Stimulated activated CD4-positive, alpha-beta T cell treated with anti-CD3 and anti-CD28 coated beads, Interleukin-4, amount 100 ng/mL, for 4 hours (primary cell): ENCODE results near the gene ZPBP.

Source experiments
- DNase-seq, 2 experiments: peaks; one replicate each; pipeline ENCODE4 v3.0.0-alpha.2; 2020

ZPBP gene

DNA sequence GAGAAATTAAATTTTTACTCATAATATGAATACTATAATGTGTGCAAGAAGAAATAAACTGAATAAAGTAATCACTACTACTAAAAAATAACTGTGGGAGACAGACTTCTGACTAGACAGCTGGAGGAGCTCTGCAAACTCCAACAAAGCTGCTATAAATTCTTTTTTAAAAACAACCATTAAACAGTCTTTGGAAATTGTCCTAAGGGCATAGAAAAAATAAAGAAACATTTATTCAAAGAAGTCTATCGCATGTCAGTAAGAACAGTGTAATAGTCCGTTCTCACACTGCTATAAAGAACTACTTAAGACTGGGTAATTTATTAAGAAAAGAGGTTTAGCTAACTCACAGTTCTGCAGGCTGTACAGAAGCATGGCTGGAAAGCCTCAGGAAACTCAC is 56.0 kb downstream of the ZPBP start:
- no peak for DNase-seq

DNA sequence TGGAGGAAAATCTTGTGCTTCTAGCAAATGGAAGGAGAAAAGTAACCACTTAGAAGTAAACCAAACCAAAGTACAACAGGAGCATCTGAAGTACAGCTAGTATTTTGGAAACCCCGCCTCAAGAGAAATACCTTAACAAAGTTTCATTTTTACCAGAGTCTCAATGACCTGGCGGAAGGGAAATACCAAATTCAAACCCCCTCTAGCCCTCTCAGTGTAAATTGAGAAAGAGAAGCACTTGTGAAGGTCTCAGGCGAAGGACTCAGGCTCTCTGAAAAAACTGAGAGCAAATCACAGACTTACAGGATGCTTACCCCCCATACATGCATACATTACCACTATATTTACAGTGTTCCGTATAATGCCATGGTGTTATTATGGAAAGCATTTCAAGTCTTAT is 70.1 kb downstream of the ZPBP start:
- DNase-seq, result no peak

DNA sequence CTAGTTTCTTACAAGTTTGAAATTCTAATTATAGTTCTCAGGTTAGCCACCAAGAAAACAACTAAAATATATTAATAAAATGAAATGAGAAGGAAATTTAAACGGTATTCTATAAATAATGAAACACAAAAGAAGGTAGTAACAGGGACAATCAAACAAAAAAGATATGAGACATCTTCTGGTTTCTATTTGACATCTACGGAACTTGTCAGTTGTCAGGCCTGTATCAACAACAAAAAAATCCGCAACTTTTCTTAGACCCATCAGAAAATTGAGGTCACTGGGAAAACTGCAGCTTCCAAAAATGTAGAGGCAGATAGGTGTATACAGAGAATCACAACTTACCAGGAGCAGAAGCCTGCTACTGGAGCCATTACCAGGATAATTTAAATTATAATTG is 70.6 kb downstream of the ZPBP start:
- DNase-seq, result no peak

DNA sequence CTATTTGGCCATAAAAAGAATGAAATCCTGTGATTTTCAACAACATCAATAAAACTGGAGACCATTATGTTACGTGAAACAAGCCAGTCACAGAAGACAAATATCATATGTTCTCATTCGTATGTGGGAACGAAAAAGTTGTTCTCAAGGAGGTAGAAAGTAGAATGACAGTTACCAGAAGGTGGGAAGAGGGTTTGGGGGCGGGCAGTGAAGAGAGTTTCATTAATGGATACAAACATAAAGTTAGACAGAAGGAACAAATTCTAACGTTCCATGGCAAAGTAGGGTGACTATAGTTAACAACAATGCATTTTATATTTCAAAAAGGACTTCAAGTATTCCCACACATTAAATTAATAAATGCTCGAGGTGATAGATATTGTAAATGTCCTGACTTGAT is 97.4 kb downstream of the ZPBP start:
- DNase-seq, result no peak

DNA sequence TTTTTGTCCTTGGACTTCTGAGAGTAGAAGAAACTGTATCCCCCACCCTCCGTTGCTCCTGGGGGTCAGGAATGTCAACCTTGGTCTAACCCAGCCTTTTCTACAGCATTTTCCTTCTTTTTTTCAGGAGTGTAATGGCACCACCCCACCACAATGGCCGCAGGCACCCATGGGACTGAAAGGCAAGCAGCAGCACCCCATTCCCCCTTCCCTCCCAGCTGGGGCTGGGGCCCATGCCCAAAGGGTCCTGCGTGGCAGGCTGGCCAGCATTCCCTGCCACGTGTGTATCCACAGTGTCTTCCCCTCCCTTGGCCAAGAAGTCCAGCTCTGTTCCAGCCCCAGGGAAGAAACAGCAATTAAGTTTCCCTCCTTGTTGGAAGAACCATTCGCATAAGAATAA is 106.9 kb downstream of the ZPBP start:
- DNase-seq, result no peak

DNA sequence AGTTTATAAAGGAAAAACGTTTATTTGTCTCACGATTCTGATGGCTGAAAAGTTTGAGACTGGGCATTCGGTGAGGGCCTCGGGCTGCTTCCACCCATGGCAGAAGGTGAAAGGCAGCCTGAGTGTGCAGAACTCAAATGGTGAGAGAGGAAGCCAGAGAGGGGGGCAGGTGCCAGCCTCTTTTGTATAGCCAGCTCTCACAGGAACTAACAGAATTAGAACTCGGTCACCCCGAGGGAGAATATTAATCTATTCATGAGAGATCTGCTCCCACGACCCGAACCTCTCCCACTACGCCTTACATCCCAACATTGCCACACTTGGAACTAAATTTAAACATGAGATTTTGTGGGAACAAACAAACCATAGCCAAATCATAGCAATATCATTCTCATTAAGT is 112.6 kb downstream of the ZPBP start:
- no peak for DNase-seq

DNA sequence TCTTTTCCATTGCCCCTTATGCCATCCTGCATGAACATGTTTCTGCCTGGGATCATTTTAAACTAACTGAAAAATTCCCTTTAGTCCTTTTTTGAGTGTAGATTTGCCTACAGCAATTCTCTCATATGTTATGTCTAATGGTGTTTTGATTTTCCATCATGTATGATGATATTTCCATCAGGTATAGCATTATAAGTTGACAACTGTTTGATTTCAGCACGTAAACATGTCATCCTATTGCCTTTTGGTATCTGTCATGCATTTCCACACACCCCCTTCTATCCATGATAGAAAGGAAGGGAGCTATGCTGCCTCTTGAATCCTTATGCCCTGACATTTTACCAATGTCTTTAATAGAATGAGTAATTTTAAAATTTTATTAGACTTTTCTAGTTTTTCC is 116.8 kb downstream of the ZPBP start:
- DNase-seq, result no peak

DNA sequence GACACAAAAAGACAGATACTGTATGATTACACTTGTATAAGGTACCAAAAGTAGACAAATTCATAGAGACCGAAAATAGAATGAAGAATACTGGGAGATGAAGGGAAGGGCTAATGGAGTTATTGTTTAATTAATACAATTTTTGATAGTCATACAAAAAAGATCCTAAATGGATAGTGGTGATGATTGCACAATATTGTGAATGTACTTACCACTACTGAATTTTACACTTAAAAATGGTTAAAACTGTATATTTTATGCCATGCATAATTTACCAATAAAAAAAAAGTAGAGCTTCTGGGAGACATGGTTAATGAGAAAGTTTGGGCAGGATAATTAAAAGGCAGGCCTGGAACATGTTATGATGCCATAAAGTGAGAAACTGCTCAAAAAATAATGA is 119.0 kb downstream of the ZPBP start:
- no peak for DNase-seq

DNA sequence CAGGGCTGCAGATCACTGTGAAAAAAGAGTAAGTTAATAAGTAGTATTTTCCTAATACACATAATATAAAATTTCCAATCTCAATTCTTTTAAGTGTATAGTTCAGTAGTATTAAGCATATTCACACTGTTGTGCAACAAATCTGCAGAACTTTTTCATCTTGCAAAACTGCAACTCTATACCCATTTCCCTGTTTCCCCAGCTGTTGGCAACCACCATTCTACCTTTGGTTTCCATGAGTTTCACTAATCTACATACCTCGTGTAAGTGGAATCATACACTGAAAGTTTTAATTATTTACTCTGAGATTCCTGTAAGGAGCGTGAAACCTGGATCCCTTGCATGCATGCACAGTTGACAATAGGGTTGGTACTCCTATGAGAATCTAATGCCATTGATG is 155.4 kb downstream of the ZPBP start:
- DNase-seq, result no peak

DNA sequence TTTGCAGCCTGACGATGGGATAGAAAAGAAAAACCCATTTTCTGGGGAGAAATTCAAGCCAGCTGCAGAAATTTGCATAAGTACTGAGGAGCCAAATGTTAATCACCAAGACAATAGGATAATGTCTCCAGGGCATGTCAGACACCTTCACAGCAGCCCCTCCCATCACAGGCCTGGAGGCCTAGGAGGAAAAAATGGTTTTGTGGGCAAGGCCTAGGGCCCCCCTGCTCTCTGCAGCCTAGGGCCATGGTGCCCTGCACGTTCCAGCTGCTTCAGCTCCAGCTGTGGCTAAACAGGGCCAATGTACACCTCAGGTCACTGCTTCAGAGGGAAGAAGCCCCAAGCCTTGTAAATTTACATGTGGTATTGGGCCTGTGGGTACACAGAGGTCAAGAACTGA is 161.4 kb downstream of the ZPBP start:
- no peak for DNase-seq

DNA sequence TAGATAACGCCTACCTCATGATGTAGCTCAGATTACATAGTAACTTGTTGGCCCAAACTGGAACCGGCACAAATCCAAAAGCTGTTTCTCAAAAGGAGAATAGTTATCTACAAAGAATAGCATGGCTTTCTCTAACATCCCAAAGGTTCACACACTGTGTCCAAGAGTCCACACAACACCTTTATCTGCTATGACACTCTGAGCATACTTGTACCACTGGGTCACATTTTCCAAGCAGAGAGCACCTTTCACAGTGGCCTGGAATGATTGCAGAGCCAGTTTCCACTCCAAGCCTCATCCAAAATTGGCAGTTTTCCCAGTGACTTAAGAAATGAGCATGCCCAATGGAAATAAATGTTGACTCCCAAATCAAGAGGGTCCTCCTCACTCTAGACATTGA is 164.3 kb downstream of the ZPBP start:
- no peak for DNase-seq

DNA sequence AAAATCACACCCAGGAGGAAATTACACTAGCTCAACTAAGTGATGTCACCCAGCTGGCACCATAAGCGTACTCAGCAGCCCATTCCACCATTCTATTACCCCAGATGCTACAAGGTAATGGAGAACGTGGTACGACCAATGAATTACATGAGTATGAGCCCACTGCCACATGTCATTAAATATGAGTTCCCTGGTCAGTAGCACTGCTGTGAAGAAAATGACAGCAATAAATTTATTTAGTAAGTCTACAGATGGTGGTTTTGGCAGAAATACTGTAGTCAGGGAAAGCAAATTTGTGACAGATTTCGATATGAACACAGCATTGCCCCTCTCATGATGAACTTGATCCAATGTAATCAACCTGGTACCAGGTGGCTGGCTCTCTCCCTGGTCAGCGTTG is 165.4 kb downstream of the ZPBP start:
- DNase-seq, result no peak

DNA sequence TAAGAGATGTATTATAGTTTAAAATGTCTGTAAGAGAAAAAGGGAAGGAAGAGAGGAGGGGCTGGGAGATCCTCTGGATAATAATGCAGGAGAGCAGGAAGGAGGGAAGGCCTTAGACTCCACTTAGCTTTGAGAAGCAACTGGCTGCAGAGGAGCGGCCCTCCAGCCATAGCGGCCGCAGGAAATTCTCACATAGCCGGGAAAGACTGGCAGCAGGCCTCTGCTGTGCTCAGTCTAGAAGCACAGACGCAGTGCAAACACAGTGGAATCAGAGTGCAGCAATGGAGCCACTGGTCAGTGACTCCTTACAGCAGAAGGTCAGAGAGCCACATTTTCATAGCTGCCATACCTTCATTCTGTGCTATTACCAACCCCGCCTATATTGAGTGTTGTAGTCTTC is 166.3 kb downstream of the ZPBP start:
- no peak for DNase-seq

DNA sequence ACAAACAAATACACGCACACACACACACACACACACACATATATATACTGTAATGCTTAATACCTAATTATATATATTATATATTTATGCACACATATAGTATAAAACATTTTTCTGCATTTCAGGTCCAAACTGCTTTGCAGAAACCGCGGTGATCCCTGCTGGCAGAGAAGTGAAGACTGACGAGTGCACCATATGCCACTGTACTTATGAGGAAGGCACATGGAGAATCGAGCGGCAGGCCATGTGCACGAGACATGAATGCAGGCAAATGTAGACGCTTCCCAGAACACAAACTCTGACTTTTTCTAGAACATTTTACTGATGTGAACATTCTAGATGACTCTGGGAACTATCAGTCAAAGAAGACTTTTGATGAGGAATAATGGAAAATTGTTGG is 181.1 kb downstream of the ZPBP start:
- DNase-seq, result no peak

DNA sequence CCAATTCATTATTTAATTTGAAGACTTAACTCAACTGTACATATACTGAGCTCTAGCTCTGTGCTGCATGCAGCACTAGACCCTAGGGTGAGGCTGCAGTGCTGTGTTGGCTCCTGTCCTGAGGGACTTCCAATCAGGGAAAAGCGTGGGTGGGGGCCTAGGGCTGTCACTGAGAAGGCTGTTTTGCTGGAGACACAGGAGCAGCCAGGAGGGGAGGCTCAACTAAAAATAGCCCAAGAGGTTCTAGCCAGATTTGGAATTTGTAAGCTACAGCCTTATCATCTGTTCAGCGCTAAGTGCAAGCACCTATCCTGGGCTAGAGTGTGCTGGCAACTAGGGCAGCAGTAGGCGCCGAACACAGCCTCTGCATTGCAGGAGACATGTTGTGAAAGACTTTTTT is 198.5 kb downstream of the ZPBP start:
- no peak for DNase-seq

DNA sequence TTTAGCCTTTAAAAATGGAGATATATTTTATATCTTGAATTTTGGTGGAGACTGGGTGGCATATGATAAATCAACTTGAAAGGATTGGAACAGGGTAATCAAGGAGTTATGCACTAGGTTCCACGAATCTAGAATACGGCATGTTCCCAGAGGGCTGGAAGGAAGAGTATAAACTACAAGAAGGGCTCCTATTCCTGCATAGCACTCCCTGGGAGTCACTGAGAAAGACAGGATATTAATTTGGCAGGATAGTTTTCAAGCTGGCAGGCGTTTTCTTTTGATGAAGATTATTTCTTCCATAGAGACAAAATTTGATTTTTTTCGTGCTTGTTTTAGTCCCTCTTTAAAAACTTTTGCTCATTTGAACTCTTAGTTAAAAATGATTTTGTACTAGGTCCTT is 199.9 kb downstream of the ZPBP start:
- no peak for DNase-seq

DNA sequence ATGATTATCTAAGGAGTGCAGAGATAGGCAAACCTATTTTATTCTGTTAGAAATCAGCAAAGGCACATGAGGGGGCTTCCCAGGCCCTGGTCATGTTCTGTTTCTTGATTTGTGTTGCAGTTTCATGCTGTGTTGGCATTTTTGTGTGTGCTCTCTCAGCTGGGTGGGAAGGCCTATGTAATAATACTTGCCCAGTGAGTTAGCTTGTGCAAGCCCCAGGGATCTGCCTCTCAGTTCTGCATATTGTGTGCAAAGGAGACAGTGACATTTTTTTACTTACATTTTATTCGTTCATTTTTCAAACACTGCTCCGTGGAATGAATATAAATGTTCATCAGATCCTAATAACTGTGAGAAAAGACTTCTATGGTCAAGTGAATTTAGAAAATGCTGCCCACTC is 200.6 kb downstream of the ZPBP start:
- no peak for DNase-seq
